ENCODE results near the gene SHC4.
"Not testable (repeated sequence)": the region's sequence is repeated elsewhere in the genome, so short reads cannot be mapped to it uniquely, and the experiment has no call there.

Gene SHC4

GRCh38 chr15:48978638-48979037, 14.9 kb upstream of the SHC4 start:
- TF ChIP-seq, protein P1, sequence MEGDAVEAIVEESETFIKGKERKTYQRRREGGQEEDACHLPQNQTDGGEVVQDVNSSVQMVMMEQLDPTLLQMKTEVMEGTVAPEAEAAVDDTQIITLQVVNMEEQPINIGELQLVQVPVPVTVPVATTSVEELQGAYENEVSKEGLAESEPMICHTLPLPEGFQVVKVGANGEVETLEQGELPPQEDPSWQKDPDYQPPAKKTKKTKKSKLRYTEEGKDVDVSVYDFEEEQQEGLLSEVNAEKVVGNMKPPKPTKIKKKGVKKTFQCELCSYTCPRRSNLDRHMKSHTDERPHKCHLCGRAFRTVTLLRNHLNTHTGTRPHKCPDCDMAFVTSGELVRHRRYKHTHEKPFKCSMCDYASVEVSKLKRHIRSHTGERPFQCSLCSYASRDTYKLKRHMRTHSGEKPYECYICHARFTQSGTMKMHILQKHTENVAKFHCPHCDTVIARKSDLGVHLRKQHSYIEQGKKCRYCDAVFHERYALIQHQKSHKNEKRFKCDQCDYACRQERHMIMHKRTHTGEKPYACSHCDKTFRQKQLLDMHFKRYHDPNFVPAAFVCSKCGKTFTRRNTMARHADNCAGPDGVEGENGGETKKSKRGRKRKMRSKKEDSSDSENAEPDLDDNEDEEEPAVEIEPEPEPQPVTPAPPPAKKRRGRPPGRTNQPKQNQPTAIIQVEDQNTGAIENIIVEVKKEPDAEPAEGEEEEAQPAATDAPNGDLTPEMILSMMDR (conservative IDR thresholded peaks at IDR 0.05) = no peak
- no peak for TF ChIP-seq ZFX (IDR thresholded peaks at IDR 0.05)

DNA sequence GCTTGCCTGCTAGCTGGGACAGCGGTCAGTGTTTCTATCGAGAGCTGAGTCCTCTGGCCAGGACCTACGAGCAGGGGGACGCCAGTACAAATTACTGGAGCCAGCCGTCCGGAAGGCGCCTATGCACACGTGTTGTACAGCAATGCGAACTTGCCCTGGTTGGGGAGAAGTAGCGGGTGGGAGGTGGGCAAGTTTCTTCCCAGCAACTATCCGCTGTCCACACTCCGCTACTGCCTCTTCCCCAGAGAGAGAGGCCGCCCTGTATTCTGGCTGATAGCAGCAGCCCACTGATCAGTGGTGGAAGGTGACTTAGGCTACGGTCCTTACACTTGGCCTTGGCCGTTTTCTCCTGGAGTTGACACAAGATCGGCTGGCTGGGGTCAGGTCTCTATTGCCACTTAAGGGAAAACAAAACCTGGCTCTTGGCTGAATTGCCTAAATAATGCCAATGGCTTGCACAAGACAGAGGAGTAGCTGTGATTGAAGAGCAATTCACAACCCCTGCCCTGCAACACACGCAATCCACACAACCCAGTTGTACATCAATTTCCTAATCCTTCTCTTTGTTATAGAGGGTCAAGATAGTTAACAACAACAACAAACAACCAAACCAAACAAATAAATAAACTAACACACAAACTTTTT, 12.8 kb upstream of the SHC4 start:
- no peak for TF ChIP-seq ZFX (IDR thresholded peaks at IDR 0.05)
- TF ChIP-seq, protein P1 (conservative IDR thresholded peaks at IDR 0.05) = no peak
- peak overlapping the region; percentile 64; the same call in 1 of the 2 replicates for H3K27ac ChIP-seq

More at GRCh38 chr15:48978638-48979037, 14.9 kb upstream of the SHC4 start:
- H3K27ac ChIP-seq = peak overlapping the region; percentile 33; the same call in 1 of the 2 replicates

DNA sequence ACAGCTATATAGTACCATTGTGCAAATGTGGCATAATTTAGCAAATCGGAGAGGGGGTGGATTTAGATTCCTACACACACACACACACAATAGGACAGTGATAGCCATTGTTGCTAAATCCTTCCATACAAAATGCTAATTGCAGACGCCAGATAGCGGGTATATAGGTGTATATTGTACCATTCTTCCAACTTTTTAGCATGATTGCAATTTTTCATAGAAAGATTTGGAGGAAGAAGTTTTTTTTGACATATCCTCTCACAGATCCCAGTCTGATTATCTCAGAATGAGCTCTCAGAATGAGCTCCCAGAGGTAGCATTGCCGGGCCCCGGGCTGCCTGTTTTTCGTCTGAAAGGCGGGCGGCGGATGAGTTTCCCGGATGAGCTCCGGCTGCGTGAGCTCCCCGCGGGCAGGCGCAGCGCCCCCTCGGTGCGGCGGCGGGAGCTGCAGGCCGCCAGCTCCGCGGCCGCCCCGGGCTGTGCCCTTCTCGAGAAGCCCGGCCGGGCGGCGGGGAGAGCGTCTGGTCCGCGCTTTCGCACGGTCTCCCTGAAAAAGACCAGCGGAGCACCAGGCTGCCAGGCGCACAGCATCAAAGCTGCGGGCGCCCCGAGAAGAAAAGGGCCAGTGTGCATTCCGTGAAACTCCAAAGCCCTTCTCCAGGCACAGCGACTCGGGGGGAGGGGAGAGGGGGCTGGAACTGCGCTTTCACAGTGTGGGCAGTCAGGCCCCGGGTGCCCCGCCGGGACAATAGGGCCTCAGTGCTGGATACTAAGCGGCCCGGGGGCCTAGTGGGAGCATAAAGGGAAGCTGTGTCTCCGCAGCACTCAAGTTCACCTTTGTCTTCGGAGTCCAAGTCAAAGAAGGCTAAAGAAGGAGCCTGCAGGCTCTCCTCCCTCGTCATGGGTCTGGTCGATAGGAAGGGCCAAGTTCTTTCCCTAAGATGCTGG, 12.0 kb upstream of the SHC4 start:
- TF ChIP-seq, protein P1 (conservative IDR thresholded peaks at IDR 0.05) = peak; percentile 99
- peak; percentile 22; the same call in 1 of the 2 replicates for TF ChIP-seq ZFX (IDR thresholded peaks at IDR 0.05)
- H3K27ac ChIP-seq = peak overlapping the region; percentile 64

DNA sequence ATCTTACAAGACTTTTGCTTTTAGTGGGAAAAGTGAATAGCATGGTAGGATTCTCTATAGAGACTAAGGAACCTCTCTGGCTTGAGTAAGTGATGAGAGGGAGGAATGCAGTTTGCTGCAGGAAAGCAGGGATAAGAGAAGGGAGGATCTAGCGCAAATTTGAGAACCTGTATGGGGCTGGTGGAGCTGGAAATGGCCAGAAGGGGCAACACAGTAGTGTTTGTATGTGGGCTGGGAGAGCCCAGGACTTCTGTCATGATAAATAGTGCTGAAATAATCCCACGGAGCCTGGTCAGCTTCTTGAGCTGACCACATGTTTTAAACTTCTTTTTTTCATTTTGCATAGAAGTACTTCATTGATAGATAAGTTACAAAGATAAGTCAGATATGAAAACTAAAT, 11.2 kb upstream of the SHC4 start:
- no peak overlapping the region for H3K27ac ChIP-seq
- TF ChIP-seq ZFX (IDR thresholded peaks at IDR 0.05) = no peak
- TF ChIP-seq, protein P1 (conservative IDR thresholded peaks at IDR 0.05) = no peak

DNA sequence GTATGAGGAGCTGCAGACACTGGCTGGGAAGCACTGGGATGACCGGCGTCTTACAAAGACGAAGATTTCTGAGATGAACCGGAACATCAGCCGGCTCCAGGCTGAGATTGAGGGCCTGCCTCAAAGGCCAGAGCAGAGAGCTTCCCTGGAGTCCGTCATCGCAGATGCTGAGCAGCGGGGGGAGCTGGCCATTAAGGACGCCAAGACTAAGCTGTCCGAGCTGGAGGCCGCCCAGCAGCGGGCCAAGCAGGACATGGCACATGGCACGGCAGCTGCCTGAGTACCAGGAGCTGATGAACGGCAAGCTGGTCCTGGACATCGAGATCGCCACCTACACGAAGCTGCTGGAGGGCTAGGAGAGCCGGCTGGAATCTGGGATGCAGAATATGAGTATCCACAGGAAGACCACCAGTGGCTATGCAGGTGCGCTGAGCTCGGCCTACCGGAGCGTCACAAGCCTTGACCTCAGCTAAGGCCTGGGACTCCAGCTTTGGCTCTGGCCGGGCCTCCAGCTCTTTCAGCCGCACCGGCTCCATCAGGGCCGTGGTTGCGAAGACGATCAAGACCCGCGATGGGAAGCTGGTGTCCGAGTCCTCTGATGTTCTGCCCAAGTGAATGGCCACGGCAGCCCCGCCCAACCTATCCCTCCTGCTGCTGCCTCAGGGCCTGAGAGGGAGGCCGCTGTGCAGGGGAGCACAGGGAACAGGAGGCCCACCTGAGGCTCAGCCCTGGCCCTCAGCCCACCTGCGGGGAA, 9.2 kb upstream of the SHC4 start:
- TF ChIP-seq, protein P1 (conservative IDR thresholded peaks at IDR 0.05) = no peak
- H3K27ac ChIP-seq = no peak overlapping the region

GRCh38 chr15:48970926-48971325, 7.2 kb upstream of the SHC4 start:
- H3K27ac ChIP-seq = not testable (repeated sequence)

DNA sequence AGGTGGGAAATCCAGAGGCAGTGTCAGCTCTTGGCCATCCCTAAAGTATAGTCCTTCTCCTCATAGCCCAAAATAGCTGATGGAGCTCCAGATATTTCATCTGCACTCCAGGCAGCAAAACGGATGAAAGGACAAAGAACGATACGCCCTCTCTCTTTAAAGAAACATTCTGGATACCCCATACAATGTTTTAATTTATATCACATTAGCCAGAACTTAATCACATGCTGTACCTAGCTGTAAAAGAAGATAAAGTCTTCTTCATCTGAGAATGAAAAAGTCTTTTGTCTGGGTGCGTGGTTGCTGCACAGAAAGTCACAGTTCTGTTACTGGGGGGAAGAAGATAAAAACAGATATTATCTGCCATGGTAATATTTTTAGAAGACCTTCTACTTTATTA, 4.3 kb upstream of the SHC4 start:
- no peak overlapping the region for H3K27ac ChIP-seq
- no peak for TF ChIP-seq ZFX (IDR thresholded peaks at IDR 0.05)
- TF ChIP-seq, protein P1 (conservative IDR thresholded peaks at IDR 0.05) = no peak

Measured in C4-2B (cell line).